Effector CD8-positive, alpha-beta T cell (primary cell): ENCODE data around the gene SORT1.
"Not testable (repeated sequence)": the region's sequence is repeated elsewhere in the genome, so short reads cannot be mapped to it uniquely, and the experiment has no call there.

Experiments used
- DNase-seq: peaks from one replicate; lab custom pipeline; 2025; lab: John Stamatoyannopoulos, UW

The SORT1 gene

DNA sequence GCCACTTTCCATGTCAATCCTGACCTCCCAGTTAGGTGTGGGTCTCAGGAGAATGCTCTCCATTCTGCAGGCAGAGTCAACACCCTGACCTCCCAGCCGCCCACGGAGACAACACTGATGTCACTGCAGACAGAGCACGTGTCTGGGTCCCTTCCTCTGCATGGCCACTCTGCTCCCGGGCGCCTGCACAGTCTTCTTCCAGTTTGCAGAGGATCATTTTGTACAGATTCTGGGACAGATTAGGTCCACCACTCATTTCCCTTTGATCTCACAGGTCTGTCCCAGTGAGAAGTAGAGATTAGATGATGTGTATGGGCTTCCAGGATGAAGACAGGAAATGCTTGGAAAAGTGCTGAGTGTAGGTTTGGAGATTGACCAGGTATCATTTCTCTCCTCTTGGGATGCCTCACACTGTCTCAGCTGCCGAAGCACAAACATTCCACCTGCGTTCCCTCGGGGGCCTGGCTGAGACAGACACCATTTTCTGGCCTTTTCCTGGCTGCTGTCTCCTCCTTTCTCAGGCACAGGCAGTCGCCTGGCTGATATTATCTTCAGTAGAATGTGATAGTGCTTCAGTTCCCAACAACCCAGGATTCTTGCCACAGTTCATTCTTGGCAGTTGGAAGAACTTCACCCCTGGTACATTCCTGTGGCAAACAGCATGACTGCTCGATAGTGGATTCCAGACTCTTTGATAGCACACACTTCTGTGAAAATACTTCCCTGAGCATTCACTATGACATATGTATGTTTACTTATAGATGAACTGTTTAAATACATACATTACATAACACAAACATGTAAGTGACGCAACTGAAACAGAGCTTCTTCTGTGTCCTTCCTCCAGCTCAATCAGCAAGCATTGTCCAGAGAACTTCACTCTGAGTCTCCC, 98.8 kb downstream of the SORT1 start:
- no peak for DNase-seq

DNA sequence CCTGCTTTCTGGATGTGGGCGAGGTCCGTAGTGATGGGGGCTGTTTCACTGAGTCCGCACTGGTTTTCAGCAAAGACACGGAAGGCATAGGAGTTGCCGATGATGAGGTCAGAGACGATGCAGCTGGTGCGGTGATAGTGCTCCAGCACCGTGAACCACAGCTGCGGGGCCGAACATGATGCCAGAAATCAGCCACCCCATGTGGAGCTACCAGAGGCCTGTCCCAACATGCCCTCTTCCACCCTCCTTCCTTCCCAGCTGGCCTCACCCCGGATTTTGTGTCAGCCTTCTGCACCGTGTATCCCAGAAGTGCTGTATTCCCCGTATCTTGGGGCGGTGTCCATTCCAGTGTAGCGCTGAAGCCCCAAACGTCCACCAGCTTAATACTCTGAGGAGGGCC, 100.9 kb downstream of the SORT1 start:
- DNase-seq = no peak

DNA sequence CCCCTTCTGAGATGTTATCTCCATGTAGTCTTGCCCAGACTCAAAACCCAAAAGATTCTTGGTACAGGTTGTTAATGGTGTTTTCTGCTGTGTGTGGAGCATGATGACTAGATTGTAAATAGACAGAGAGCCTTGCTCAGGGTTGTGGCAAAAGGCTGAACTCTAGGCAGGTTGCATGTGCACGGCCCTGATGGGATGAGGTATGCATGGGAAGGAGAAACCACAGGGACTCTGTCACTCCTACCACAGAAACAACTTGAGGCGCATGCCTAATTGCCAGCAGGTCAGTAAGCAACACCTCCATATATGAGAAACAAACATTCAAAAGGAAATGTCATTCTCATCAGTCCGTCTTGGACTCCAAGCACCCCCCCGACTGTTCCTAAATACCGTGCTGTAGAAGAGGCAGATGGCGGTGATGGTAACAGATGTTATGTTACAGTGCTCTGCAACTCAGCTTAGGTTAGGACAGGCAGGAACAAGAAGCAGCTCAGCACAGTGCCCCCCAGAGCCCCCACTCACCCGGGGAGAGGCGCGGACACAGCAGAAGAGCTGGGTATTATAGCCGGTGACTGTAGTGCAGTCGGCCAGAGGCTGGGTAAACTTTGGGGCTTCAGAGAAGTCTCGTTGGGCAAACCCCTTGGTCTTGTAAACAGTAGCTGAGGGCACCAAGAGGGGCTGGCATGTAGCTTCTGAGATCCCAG, 101.9 kb downstream of the SORT1 start:
- no peak for DNase-seq

DNA sequence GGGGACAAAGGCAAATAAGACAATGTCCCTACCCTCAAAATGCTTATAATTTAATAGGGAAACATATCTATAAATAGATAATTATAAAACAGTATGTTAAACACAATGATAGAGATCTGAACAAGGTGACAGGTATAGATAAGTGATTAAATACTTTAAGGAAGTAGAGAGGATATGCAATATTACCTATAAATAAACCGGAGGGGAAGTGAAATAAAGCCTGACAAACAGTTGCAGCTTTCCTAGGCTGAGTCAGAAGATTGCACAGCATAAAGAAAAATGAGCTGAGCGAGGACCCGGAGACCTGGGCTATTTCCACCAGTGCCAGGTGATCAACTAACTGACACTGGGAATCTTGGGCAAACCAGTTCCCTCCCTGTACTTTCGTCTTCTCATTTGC, 103.2 kb downstream of the SORT1 start:
- no peak for DNase-seq

DNA sequence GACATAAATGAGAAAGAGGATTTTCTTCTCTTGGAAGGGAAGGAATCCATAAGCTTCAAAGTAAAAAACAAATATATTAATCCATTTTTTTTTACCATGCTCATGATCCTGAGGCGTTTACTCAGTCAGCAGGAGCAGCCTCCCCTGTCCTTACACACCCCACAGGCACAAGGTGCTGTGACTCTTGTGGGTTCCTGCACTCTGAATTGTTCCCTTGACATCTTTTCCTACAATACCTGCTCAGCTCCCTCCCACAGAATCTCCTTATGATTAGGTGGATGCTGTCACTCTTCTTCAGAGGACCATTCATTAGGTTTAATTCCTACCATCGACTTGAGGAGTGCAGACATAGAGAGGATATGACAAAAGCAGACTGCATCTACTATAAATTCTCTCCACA, 104.7 kb downstream of the SORT1 start:
- no peak for DNase-seq

DNA sequence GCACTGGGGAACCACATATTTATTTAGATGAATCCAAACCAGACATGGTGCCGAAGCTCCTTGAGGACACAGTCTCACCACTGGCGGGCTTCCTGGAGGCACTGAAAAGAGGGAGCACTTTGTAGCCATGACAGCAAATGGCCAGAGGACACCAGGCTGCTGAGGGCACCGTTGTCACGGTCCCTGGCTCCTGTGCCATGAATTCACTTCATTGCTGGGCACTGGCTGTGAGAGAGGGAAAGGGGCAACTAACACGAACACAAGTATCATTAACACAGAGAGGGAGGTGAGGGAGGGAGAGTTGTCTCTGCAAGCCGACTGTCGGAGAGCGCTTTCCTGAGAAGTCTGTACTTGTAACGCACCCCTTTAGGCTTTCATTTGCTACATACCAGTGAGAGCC, 105.4 kb downstream of the SORT1 start:
- no peak for DNase-seq

DNA sequence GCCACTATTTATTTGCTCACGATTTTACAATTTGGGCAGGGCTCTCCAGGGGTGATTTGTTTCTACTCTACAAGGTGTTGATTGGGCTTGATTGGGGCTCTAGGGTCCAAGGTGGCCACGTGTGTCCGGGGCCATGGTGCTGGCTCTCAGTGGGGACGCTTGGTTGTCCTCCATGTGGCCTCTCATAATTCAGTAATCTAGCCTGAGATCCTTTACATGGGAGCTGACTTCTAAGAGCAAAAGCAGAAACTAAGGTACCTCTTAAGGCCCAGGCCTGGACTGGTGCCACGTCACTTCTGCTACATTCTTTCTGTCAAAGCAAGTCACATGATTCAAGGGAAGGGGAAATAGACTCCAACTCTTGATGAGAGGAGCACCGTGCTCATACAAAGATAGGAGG, 106.7 kb downstream of the SORT1 start:
- DNase-seq = no peak

DNA sequence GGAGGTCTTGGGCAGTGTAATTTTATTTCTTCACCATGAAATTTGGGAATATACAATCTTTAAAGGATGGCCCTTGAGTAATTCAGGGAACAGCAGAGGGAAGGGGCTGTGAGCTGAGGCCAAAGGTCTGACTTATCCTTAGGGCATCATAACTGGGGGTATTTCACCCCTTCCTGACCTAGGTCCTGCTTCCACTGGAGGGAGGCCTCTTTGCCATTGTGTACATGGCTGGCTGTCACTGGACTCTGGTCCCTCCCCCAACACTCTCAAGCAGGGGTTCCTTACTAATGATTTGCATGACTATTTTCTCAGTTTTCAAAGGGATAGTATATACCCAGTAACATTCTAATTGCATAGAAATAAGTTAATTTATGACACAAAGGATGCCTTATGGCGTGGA, 107.6 kb downstream of the SORT1 start:
- no peak for DNase-seq

DNA sequence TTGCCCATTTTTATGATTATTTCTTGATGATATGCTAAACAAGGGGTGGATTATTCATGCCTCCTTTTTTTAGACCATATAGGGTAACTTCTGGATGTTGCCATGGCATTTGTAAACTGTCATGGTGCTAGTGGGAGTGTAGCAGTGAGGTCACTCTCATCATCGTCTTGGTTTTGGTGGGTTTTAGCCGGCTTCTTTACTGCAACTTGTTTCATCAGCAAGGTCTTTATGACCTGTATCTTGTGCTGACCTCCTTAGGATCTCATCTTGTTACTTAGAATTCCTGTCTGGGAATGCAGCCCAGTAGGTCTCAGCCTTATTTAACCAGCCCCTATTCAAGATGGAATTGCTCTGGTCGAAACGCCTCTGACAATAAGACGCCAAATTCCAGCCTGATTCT, 111.0 kb downstream of the SORT1 start:
- DNase-seq = not testable (repeated sequence)

DNA sequence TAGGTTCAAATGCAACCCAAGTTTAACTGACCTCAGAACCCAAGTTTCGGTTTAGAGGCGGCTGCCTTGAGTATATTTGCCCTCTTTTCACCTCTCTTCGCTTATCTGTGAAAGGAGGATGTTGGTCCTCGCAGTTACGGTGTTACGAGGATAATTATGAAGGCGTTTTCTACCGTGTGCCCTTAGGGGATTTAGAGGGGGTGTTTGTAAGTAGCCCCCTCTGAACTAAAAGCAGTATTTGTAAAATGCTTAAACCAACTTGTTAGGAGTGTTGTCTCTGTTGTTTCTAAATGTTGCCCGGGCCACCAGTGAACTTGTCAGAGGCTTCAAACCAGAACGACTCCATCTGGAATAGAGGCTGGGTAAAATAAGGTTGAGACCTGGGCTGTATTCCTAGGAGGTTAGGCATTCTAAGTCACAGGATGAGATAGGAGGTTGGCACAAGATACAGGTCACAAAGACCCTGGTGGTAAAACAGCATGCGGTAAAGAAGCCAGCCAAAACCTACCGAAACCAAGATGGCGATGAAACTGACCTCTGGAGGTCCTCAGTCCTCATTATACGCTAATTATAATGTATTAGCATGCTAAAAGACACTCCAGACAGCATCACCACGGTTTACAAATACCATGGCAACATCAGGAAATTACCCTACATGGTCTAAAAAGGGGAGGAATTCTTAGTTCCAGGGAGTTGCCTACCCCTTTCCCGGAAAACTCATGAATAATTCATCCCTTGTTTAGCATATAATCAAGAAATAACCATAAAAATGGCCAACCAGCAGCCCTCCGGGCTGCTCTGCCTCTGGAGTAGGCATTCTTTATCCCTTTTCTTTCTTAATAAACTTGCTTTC, 113.7 kb downstream of the SORT1 start:
- DNase-seq = no peak

DNA sequence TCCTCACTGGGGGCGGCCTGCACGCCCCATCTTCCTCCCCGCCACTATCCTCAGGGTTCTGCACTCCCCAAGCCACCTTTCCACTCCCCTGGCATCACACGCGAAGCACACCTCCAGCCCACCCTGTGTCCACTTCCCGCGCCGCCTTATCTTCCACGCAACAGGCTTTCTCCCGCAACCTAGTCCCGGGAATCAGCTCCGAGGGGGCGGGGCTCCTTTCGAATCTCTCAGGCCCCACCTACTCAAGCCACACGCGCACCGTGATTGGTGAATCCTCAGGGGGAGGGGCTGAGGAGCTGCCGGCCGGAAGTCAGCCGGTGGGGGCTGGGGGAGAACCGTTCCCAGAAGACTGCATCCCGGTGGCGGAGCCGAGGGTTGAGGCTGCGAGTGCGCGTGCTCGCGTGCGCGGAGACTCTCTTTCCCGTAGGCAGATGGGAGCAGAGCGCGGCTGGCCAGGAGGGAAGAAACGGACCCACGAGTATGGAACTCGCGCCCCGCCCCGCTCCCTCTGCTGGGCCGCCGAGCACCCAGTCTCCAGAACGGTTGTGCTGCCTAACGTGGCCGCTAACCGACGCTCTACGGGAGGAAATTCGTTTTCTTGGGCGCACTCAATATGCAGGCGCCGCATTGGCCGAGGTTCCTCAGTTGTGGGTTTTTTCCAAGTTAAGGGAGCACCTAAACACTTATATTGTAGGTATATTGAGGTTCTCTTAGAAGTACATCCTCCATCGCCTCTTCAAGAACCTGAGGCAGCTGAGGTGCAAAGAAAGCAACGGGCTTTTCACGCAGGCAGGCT, 114.6 kb downstream of the SORT1 start, which contains the start of gene PSRC1:
Gene PSRC1, minus strand, starts transcription at position 194 of the 796 bp plus-strand sequence.
- peak; percentile 87 for DNase-seq

DNA sequence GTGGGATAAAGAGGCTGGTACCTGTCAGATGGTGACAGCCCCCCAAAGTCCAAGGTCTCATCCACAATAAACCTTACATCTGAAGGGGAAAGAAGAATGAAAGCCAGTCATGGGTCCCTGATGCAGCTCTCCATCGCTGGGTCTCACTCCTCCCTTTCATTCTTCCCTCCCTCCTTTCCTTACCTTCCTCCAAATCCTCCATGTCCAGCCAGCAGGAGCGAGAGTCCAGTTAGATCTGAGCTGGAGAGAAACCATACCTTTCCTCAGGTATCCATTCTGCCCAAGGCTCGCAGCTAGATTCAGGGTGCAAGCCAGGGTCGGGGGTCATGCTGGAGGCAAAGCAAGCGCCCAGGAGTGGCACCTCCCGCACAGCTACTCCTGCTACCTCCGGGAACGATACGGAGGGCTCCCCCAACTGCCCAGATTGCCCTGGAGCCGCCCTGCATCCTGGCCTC, 115.2 kb downstream of the SORT1 start:
- DNase-seq = no peak

DNA sequence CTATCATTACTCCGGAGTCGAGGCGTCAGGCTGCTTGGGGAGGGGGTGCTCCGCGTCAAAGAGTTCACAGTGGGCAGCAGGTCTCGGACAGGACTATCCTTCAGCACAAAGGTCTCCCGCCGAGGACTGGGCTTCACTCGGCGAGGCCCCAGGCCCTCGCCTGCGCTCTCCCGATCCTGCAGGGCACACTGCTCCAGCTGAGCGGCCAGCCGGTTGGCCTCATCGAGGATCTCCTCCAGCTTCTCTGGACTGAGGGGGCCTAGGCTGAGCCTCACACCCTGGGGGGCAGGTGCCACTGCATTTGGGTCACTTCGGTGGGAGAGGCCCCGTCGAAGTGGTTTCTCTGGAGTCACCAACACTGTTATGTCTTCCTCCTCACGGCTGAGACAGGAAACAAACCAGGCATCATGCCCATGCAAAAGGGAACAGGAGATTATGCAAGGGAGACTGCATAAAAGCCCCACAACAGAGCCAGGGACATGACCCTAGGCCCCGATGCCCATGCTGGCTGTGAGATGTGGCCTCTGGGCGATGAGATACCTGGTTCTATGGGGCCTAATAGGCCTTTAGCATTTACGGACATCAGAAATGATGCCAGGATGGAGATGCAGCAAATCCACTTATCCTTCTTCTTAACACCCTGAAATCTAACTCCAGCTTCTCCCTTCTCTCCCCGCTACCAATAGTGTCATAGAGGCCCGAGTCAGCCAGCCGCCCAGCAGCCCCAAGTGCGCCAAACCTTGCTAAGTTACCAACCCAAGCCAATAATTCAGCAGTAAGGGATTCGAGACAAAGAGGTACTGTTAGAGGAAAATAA, 115.8 kb downstream of the SORT1 start:
- no peak for DNase-seq

DNA sequence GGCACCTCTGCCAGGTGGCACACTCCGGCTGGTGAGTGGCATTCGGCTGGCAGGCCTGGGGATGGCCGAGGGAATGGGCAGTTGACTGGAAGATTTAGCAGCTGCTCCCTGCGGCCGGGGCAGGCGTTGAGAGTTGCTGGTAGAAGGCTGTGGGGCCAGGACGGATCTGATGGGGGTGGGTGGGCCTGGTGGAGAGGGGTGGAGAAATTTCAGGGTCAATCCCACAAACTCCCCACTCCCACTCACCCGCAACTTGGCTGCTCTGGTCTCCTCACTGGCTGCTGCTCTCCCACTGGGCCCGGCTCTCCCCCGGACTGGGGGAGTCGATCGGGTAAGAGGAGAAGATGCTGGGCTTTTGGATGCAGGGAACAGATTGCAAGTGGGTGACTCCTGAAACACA, 116.9 kb downstream of the SORT1 start:
- DNase-seq = no peak

DNA sequence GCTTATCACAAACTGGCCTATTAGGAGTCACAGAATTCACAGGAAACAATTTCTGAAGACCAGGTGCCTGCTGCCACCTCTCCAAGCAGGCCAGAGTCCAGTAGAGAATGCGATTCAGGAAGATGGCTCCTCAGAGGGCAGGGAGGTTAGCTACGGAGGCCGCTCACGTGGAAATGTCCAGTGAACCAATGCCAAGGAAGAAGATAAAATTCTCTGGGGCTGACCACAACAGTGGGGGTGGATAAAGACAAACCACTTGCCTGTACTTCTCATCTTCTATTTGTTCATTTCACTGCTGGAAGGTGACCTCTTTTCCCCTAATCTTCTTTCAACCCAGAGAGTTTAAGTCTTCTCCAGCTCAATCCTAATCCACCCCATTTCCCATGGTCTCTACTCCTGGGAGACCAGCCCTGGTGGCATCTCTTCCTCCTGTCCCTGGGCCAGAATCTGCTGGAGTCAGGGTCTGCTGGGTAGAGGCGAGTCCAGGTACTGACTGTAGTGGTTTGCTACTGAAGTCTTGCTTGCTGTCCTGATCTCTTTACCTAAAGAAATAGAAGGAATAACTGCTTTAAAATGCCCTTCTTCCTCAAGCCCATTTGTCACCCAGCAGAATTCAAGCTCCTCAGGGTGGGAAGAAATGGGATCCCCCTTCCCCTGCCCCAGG, 118.0 kb downstream of the SORT1 start:
- DNase-seq = no peak

DNA sequence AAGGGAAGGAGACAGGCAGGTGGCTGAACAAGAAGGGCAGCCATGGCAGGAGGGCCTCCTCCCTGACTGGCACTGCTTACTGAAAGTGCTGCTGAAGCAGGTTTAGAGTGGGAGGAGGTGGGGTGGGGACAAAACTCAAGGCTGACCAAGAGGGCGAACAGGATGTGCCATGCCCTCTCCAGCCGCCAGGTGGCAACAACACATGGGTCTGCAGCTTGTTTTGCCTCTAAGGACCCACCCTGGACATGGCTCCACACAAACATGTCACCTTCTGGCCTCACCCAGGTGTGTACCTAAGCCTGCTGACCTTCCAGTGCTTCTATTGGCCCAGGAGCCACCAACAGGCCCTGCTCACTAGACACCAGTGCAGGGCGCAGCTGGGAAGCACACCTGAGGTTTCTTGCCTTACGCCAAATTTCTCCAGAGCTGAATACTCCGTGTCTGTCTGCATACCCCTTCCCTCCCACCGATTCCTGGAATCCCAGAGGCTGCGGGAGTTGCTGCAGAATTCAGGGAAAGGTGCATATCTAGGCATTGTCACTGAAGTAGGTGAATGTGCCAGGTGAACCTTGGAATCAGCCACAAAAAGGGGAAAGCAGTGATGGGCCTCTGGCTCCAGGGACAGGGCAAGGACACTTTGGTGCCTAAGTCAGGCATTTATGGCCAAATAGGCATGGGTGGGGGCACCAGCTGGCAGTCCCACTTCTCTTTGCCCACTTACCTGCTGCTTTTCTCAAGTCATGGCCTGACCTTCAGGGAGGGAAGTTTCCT, 120.1 kb downstream of the SORT1 start:
- peak; percentile 42 for DNase-seq

DNA sequence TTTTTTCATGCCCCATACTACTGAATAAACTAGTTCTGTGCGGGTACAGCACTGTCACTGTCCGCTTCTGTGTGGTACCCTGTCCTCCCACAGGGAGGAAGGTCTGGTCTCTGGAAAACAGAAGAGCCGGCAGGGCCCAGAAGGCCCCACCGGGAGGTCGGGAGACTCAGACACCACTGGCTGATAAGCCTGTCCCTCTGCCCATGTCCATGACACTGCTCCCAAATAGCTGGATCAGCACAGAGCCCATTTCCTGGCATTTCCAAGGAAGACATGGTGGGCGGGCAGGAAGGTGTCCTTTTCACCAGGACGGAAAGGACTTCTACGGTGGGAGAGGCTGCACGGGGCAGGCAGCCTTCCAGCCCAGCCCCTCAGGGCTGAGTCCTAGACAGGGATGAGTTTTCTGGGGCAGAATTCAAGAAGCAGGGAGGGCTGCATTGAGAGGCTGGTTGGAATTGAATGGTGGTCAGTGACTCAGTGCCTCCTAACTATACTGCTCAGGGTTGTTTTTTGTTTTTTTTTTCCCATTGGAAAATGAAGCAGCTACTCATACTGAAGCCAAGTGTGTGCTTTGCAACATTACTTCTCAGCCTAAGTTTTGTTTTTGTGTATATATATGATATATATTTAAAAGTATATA, 121.9 kb downstream of the SORT1 start:
- DNase-seq = no peak
